EL (cell line): ENCODE measurements around the gene ERCC6L.
"Not testable (repeated sequence)": the region's sequence is repeated elsewhere in the genome, so short reads cannot be mapped to it uniquely, and the experiment has no call there.

Experiments used
- DNase-seq: peaks from one replicate; pipeline ENCODE4 v3.0.0-alpha.2; 2016

Gene ERCC6L

DNA sequence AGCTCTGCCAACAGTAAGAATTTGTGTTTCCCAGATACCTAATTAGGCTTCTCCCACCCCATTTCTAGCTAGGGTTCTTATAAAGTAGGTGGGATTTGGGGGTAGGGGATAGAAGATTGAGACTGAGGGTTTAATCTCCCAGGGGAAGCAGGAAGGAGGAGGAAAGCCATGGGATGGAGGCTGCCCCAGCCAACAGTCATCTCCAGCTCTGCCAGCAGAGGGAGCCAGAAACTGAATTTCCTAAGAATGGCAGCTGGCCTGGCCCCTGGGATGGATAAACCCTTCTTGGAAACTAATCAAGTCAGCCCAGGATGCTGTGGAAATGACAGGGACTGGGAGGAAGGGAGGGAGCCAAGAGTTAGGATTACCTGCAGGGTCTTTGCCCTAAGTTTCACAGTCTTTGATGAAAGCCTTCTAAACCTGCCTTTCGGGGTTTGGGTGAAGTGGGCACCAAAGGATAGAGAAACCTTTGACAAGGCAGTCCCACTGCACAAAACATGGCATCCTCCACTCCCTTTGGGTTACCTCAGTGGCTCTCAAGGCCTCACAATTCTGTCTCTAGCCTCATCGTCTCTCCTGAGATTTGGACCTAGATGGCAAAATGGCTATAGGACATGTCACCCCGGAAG, 6.7 kb upstream of the ERCC6L start:
- DNase-seq, result peak; percentile 65

DNA sequence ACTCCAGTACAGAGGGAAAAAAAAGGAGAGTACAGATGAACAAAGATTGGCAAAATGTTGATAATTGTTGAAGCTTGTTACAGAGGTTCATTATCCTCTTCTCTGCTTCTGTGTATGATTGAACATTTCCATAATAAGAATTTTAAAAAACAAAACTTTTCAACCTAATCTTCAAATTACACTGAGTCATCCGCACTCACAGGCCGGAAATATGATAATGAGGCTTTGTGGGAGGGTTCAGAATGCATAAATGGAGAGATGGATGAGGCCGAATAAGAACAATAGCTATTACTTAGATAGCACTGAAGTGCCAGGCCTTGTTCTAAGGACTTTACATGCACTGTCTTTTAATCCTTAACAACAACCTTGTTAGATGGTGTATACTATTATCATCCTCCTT, 4.6 kb upstream of the ERCC6L start:
- peak; percentile 33 for DNase-seq

- no peak for DNase-seq
These were observed 2.1 kb upstream of the ERCC6L start for GRCh38 chrX:72240976-72241375.

GRCh38 chrX:72238183-72238582, 644 bp downstream of the ERCC6L start:
- no peak for DNase-seq

- peak; percentile 38 for DNase-seq
These were observed 2.0 kb downstream of the ERCC6L start for GRCh38 chrX:72236841-72237240.

GRCh38 chrX:72230290-72230689, 8.5 kb downstream of the ERCC6L start:
- no peak for DNase-seq

- DNase-seq, result not testable (repeated sequence)
These were observed 18.5 kb downstream of the ERCC6L start for GRCh38 chrX:72220375-72220774.

DNA sequence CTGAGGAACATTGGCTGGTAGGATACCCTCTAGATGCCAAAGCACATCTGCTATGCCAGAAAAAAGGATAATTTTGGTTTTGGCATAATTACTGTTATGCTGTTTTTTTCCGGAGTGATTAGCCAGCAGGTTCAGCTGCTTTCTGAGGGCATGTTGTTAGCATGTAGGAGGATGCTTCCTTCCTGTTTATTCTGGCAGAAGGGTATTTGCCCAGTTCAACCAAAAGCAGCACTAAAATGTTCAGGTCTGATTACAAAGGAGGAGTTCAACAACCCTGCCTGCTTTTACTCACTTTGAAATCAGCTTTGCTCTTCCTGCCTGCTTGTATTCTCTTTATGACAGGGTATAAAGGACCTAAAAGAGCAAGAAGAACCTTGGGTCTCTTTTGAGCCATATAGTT, 21.9 kb downstream of the ERCC6L start:
- DNase-seq, result no peak

DNA sequence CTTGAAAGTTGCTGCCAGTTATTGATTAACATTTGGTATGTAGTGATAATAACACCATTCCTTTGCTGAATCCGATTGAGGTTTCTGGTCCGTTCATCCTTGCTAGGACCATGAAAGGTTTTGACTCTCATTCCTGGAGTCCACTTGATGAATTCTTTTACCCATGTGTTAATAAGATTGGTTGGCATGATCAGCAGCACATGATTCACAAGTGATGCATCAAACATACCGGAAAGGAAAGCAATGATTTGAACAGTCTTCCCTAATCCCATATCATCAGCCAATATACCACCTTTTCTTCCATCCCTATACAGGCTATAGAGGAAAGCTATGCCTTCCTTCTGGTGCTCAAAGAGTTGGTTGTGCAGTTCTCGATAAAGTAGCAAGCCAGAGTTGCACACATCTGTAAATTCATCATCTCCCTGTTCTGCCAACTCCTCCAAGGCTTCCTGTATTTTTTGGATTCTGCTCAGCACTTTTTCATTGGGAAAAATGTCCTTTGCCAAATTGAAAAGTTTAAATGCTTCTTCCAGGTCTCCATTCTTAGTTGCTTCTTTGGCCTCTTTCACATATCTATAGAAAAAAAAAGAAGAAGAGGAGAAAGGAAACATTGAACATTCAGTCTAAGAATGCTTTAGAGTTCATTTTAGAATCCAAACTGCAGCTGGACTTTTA, 30.6 kb downstream of the ERCC6L start:
- DNase-seq, result peak; percentile 9

- DNase-seq, result no peak
These were observed 31.5 kb downstream of the ERCC6L start for GRCh38 chrX:72207366-72207765.

- DNase-seq, result no peak
These were observed 33.1 kb downstream of the ERCC6L start for GRCh38 chrX:72205706-72206105.

DNA sequence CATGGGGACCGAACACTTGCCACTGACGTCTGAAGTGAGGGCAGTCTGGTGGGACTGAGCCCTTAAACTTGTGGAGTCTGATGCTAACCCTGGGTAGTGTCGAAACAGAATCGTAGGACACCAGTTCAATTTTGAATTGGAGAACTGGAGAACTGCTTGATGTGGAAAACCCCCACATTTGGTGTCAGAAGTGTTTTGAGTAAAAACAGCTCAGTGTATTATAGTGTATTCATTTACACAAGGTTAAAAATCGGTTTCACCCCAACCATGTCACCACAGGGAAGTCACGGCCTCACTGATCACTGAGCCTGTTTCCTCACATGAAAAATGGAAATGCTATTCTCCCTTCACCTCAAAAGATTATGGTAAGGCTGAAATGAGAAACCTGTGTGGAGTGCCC, 35.4 kb downstream of the ERCC6L start:
- no peak for DNase-seq

- no peak for DNase-seq
These were observed 35.9 kb downstream of the ERCC6L start for GRCh38 chrX:72202792-72203401.

- DNase-seq, result peak; percentile 78
These were observed 36.8 kb downstream of the ERCC6L start for GRCh38 chrX:72201836-72202536.

DNA sequence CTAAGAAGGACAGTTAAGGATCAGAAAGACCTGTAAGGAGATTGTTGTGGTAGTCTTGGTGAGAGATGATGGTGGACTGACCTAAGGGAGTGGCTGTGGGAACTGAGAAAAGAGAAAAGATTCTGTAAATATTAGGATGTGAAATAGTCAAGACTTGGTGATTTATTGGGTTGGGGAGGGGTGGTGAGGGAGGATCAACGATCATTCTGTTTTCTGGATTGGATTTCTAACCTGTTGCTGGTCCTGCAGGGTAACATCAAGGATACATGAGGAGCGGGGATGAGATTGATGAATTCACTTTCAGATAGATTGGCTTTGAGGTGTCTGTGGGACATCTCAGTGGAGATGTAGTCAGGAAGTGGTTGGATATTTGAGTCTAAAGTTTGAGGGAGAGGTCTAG, 55.9 kb downstream of the ERCC6L start:
- DNase-seq, result no peak

DNA sequence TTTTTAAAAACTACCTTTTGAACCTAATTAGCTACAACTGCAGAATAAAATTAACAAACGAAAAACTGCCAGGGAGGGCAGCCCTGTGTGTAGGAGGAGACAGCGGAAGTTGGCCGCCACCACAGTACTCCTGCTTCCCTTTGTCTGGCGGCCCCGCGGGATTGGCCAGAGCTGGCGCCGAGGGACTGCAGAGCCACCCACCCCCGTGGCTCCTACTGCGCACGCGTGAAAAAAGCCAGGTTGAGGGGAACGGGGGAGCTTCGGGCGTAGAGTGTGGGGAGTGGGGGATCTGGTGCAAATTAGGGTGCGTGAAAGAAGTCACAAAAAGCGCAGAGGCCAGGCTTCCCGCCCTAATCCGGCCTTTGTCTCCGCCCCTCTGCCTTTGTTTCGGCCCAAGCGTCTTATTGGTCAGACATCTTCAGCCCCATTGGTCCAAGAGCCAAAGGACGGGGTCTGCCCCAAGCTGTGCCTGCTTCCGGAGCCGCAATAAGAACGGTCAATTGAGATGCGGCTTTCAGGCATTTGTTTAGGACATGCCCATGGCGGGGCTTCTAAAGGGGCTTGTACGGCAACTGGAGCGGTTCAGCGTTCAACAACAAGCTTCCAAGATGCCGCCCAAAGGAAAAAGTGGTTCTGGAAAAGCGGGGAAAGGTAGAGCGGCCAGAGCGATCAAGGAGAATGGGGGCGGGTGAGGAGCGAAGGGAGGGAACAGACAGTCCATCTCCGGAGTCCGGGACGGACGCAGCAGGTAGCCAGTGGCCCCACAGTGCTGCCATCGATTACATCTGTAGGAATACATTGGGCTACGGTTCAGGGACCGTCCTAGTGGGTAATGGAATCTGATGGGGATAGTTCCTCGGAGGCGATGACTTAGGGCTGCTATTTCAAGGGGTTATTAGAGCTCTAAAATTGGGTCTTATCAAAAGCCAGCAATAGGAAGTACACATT, 57.4 kb downstream of the ERCC6L start, which contains the start of gene PIN4:
Gene PIN4, plus strand, starts transcription at position 580 of the 948 bp plus-strand sequence. Its CDS starts 29 bp downstream, at position 609.
- peak; percentile 96 for DNase-seq

GRCh38 chrX:72180539-72180938, 58.3 kb downstream of the ERCC6L start:
- no peak for DNase-seq

DNA sequence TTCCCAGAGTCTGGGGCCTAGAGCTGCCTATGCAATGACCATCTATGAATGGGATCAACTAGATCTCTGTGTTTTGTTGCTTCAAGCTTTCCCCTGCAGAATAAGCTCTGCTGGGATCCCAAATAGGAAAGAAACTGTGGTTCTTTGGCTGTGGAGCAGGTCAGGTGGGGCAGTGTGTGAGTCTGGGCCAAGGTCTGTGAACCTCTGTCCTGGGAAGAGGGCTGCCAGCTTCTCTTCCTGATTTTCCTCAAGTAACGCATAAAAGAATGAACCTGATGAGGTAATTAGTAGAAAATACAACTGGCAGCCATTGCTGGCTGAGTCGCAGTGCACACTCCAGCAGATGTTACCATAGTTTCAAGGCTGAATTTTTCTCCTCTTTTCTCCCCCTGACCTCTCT, 61.8 kb downstream of the ERCC6L start:
- DNase-seq, result no peak

GRCh38 chrX:72176289-72176688, 62.5 kb downstream of the ERCC6L start:
- DNase-seq, result not testable (repeated sequence)

DNA sequence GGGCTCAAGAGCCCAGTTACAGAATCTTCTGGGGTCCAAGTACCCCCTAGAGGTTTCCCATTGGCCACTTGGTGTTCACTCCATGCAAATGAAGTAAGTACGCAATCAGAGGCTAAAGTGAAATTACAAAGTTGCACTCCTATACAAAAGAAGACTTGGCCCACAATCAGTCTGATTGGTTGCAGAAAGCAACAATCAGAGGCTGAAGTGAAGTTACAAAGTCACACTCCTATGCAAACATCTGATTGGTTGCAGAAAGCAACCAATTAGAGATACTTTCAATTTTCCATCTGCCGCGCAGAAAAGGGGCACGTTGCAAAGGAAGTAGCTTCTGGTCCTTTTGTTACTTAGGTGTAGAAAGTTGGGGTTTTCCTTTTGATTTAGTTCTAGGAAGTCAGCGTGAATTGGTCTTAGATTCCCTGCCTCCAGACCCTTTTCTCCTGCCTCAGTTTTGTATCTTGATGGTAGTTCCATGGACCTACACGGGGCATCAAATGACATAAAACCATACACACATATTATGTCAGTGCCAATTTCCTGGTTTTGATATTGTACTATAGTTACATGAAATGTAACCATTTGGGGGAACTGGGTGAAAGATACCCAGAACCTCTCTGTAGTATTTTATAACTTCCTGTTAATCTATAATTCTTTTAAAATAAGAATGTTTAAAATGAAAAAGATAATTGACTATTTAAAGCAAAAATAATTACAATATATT, 69.7 kb downstream of the ERCC6L start:
- peak; percentile 0 for DNase-seq

DNA sequence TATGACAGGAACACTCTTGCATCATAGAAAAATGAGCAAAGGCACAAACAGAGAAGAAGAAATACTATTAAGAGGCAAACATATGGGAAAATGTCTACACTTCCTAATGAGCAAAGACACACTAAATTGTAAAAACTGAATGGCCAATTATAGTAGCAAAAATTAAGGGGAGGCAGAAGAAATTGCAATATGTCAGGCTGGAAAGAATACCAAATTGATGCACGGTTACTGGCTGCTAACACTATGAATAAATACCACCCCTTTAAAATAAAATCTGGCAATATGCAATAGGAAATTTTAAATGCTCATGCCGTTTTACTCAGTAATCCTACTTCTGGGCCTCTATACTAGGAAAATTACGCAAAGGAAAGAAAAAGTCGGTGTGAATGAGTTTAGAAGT, 73.3 kb downstream of the ERCC6L start:
- DNase-seq, result no peak

GRCh38 chrX:72159769-72160168, 79.1 kb downstream of the ERCC6L start:
- DNase-seq, result no peak
